GM18868 (cell line): Measurements from ENCODE around the gene ITGA8.
"Not testable (repeated sequence)": the region's sequence is repeated elsewhere in the genome, so short reads cannot be mapped to it uniquely, and the experiment has no call there.

ENCODE experiments used
- ATAC-seq: cut with Tn5 transposase; IDR thresholded peaks from one replicate; pipeline ENCODE4 v1.9.1; 2021; ENCODE audit warnings: mild to moderate bottlenecking, moderate library complexity; ENCODE audit not compliant: unreplicated experiment

ITGA8 gene

DNA sequence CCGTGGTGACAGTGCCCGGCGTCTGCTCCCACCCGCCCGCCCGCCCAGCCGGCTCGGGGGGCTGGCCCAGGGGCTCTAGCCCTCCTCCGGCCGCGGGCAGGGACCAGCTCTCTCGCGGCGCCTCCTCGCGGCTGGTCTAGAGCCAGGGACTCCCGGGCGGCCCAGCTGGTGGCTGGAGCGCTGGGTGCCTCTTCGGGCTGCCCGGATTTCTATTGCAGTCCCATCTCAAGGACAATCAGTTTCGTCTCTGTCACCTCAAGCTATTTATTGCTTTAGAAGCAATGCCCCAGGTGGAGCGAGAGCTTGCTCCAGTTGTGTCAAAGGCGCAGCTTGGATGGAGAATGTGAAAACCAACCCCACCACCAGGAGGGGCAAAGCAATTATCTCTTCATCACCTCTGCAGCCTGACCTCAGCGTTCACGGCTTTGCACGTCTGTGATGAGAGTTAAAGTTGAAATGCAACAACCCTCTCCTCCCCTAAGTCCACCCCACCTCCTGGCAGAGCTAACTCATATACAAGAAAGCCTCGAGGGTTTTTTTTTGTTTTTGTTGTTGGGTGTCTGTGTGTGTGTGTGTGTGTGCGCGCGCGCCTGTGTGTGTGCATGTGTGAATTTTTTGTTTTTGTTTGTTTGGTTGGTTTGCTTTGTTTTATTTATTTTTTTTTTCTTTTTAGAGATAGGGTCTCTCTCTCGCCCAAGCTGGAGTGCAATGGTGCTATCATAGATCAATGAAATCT is at the start of gene ITGA8:
Gene ITGA8 (minus strand): TSS at position 24 of the 736 bp plus-strand sequence. CDS start 151 bp downstream, outside the sequence.
- ATAC-seq = no peak

DNA sequence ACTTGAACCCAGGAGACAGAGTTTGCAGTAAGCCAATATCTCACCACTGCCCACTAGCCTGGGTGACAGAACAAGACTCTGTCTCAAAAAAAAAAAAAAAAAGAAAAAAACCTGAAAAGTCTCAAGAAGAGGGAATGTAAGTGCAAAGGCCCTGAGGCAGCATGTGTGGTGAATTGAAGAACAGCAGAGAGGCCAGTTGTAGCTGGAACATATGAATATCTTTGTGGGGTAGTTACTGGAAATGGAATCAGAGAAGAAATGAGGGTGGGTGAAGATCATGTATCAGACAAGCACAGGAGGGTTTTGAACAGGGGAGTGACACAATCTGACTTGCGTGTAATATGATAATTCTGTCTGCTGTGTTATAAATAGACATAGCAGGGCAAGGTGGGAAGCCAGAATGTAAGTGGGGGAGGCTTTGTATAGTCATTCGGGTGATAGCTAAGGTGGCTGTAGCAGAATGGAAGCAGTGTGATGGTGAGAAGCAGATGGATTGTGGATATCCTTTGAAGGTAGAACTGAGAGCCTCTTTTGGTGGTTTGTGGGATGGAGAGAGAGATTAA is 45.3 kb upstream of the ITGA8 start:
- ATAC-seq = no peak

DNA sequence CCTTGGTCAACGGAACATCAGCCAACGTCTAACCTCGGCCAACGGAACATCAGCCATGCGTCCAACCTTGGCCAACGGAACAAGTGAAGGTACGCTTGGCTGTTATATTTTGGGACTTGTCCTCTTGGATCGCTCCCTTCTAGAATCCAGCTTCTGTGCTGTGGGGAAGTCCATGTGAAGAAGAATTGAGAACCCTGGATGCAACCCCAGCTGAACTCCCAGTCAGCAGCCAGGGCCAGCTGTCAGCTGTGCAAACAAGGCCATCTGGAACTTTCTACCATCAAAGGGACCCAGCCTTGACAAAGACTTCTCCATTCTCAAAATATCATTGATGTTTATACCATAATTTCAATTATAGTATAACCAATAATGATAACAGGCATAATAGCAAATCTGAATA is 43.3 kb upstream of the ITGA8 start:
- no peak for ATAC-seq

DNA sequence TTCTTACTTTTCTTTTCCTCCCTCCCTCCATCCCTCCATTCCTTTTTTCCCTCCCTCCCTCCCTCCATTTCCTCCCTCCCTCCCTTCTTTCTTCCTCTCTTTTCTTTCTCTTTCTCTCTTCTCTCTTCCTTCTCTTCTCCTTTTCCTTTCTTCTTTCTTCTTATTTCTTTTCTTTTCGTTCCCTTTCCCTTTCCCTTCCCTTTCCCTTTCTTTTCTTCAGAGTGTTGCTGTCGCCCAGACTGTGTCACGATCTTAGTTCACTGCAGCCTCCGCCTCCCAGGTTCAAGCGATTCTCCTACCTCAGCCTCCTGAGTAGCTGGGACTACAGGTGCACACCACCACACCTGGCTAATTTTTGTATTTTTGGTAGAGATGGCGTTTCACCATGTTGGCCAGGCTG is 42.5 kb upstream of the ITGA8 start:
- ATAC-seq = not testable (repeated sequence)

DNA sequence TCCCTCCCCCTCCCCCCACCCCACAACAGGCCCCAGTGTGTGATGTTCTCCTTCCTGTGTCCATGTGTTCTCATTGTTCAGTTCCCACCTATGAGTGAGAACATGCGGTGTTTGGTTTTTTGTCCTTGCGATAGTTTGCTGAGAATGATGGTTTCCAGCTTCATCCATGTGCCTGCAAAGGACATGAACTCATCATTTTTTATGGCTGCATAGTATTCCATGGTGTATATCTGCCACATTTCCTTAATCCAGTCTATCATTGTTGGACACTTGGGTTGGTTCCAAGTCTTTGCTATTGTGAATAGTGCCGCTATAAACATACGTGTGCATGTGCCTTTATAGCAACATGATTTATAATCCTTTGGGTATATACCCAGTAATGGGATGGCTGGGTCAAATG is 41.5 kb upstream of the ITGA8 start:
- ATAC-seq = not testable (repeated sequence)

DNA sequence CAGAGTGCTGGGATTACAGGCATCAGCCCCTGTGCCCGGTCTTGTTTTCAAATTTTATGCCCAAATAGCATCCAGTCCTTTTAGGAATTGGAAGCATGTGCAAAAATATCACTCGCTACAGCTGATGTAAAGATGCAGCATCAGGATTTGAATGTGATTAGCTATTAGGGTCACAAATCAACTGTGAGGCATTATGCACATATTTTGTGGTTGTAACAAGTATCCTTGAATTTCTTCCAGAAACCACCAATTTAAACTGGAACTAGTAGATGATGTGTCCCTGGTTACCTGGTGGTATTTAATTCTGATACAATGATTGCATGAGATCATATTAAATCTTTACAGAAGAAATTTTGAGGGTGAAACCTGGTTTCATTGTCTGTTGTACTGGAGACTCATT is 41.0 kb upstream of the ITGA8 start:
- ATAC-seq = no peak

DNA sequence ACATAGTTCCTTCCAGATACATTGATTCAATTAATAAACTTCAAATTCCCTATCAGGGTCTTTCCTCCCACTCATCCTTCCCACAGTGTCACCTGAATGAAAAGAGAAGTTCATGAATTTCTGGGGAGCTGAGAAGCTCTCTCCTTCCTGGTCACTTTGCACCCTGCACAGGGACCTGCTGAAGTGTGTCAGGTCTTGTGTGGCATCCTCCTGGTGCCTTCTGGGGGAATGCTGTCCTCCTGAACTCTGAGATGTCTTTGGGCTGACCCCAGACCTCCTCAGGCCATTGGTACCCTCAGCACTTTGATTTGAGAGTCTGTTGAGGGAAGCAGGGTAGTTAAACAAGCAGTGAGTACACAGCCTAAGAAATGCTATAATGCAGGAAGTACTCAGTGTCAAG is 39.5 kb upstream of the ITGA8 start:
- ATAC-seq = no peak

DNA sequence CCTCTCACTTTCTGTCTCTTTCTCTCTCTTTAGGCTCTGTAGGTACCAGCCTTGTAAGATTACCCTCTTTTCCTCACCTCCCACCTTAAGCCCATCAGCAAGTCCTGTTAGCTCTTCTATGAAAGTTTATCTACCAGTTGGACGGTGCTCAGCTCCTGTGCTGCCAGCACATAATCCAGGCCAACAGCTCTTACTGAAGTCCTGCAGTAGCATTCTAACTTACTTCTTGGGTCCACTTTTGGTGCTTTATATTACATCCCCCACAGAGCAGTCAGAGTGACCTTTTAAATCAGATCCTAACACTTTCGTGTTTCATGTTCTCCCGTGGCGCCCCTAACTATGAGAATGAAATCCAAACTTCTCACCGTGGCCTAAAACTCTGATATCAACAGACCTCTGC is 38.9 kb upstream of the ITGA8 start:
- ATAC-seq = no peak

DNA sequence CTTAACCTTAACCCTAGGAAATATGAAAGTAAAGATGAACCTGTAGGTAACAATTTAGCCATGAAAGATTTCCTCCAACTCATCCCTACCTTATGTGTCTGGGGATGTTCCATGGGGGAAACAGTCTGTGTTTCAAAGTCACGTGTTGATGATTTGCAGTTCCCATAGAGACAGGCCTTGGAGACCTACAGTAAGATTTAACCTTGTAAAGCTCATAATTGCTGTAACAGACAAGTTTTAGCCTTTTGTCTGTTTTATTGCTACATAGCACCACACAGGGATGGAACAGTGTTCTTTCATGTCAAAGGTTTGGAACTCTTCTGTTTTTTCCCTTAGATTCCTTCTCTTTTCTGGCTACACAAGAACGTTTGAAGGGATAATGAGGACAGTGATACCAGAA is 35.2 kb upstream of the ITGA8 start:
- ATAC-seq = no peak

DNA sequence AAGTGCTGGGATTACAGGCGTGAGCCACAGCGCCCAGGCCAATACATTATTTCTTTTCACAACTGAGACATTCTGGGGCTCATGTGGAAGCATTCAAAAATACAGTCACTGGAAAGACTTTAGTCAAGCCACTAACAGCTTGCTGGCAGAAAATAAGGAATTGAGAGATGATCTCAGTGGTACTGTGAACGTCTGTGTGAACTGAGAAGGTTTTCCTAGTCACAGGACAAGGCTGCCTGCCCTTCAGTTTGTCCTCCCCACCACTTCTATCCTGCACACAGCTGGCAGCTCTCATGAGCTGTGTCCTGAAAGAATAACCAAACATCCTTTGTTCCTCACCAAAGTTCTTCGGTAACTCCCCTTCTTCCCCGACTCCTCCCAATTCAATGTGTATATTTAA is 31.3 kb upstream of the ITGA8 start:
- no peak for ATAC-seq

DNA sequence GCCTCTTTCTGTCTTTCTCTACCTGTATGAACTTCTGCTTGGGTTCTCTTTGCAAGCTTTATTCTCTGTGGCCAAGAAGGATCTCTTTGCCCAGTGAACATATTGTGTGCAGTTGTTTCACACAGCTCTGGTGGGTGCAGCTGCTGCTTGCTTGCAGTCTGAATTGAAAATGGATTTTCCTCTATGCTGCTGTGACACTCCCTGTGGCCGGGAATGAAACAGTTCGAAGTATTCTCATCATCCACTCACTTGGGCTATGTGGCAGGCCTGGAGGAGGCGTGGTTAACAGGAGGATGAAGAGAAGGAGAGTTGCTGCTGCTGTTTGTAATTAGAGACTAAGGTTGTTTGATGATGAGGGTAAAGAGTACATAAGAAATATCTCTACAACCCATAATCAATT is 28.4 kb upstream of the ITGA8 start:
- ATAC-seq = no peak

DNA sequence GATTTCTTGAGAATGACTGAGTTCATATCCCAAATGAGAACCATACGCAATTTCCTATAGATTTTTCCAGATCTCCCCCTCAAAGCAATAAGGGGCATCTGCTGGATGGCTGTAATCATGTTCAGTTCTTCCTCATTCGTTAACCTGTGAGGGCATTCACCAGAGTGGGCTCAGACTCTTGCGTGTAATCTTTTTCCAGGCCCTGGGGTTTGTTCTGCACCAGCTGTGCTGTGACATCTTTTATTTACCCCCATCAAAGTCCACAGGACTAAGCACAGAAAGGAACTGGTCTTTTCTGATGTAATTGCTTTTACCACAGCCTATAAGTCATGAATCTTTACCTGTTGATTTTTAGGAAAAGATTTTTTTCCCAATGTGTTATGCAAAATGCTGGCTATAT is 27.9 kb upstream of the ITGA8 start:
- ATAC-seq = no peak

DNA sequence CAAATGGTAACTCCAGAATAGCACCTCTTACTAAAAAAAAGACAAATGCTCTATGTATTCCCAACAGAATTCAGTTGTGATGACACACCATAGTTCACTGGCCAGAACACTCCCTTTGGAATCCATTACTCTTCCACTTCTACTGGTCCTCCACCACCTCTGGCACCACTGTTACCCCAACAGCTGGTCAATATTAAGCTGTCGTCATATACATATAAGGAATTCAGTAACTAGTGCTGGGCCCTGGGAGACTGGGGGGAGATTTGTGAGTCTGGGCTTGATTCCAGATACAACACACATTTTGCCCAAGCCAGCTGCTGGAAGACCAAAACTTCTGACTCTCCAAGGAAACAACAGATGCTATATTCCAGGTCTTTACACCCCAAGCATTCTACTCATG is 26.0 kb upstream of the ITGA8 start:
- no peak for ATAC-seq

DNA sequence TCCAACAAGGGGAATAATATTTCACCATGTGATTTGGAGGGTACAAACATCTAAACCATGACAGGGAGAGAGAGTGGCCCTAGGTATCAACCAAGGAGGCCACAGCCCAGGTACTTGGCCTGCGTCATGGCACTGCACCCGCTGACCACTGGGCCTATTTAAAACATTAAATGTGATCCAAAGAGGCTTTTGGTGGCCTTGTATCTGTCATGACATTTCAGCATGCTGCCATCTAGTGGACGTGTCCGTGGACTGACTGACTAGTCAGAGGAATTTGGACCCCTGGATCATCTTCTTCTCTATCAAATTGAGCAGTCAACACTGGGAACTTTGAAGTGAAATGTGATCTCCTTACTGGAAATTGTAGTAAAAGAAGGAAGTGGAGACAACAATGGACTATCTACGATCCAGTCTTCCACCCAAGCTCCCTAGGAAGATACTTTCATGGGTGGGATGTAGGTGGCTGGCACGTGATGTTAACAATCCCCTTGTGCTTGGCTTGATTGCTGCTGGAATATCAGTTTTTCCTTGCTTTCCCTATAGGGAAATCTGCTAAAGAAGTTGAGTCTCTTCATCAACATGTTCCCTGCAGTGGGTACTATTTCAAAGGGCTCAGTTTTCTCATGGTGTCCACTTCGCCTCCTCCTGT is 24.6 kb upstream of the ITGA8 start:
- ATAC-seq = peak; percentile 64

DNA sequence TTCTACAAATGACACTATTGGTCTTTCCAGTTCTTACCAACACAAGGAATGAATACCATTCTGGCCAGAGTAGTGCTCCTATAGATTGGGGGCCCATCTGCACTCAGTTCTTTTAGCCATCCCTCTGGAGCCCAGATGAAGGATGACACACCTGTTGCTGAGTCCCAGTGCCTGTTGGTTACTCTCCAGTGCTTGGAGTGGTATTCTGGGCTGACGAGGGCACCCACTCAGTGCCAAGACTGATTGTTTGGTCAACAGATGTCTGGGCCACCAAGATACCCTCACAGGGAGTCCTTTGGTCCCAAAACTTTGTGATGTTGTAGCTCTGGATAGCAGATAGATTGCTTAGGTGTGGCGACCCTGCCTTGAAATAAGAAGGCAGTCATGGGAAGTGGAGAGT is 23.7 kb upstream of the ITGA8 start:
- ATAC-seq = no peak

DNA sequence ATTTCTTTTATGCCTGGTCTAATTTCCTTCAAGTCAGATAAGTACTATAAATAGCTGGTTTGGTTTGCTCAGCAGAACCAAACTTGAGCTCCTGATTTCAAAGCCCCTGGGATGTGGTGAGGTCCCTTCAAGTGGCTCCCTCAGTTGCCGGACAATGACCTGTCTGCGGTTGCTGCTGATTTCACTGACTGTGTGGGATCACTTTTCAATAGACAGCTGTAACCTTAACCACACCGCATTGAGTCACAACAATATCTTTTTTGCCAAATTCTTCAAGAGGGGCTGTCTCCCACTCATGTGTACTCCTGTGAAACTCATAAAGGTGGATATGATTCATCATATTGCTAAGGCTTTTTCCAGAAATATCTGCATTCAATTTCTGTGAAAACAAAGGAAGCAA is 23.1 kb upstream of the ITGA8 start:
- no peak for ATAC-seq

DNA sequence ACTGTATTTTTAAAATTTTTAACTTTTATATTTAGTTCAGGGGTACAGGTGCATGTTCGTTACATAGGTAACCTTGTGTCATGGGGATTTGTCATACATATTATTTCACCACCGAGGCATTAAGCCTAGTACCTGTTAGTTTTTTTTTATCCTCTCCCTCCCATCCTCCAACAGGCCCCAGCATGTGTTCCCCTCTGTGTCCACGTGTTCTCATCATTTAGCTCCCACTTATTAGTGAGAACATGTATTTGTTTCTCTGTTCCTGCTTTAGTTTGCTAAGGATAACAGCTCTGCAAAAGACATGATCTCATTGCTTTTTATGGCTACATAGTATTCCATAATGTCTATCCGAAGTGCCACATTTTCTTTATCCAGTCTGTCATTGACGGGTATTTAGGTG is 22.4 kb upstream of the ITGA8 start:
- no peak for ATAC-seq

DNA sequence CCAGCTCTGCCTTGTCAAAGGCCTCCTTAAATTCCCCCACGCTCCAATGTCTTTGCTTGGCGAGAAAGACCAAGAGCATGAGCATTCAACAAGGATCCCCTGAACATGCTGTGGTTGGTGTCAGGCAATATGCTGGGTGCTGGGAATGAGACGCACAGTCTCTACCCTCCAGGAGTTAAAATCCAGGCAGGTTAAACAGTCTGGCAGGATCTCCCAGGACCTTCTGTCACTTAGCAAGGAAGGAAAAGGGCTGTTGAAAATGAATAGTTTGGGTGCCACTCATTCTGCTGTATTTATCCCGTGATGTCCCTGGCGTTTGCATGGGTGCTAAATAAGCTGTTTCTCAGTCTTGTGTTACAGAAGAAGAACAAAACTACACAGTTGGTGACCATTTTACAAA is 21.9 kb upstream of the ITGA8 start:
- ATAC-seq = no peak

DNA sequence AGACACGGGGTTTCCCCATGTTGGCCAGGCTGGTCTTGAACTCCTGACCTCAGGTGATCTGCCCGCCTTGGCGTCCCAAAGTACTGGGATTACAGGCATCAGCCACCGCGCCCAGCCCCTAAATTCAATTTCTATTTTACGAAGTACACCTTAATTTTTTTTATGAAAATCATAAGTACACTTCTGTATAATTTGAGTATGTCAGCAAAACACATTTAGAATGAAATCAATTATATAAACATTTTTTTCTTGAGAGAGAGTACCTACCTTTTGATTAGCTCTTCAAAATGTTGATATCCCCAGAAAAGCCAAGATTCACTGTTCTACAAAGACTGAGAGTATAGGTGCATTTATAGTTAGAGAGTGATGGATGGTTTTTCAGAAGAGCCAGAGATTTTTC is 20.5 kb upstream of the ITGA8 start:
- no peak for ATAC-seq

DNA sequence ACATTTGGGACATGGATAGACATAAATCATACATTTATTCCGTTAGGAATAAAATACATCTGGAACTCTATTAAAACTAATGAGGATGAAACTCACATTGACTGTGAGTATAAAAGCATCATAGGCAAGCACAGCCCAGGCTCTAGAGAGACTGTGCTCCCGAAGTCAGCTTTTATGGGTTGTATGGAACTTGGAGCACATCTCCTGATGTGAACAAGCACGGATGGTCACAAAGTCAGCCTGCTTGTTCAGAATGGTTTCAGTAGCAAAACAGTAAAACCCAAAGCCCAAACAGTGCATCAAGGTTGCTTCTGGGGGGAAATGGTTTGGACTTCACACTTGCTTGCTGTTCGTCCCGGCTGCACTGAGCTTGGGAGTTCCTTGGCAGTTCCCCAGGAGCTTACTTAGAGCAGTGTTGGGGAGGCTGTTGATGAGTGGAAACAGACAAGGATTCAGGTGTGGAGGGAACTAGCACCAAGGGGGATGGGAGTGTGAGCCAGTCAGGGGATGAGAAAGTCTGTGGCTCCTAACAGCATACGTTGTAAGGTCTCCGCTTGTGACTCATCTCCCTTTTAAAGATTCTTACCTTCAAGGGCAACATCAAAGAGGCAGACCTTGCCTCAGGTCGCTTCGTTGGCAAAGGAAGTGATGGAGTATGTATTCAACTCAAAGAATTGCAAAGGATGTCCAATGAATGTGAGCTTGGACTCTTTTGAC is 19.7 kb upstream of the ITGA8 start:
- no peak for ATAC-seq

DNA sequence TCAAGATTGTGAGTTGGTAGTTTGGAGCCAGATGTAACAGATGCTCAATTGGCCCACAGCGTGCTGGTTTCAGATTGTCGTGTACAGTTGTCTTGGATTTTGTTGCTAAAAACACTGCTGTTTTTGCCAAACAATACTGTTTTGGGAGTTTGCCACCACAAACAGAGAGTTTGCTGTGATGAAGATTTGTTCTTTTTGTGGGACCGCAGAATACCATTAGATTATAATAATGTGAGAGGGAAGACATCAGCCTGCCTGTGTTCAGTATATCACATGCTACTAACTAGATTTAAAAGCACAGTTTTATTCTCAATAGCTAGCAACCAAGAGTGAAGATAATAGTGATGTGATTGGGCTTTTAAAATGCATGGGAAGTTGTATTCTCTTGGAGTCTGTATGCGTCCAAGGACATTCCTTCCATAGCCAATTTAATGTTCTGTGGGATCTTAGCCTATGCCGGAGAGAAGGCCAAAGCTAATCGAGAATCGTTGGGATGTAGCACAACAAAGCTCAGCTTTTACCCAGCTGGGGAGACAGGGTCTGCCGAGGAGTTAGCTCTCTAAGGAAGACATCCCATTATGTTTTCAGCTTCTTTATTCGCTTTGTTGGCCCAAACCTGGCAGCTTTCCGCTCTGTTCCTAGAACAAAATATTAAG is 18.7 kb upstream of the ITGA8 start:
- no peak for ATAC-seq
